ENCODE results near the gene ZNF438.

- TF ChIP-seq CTCF (IDR thresholded peaks at IDR 0.05 in 2 of 3, conservative IDR thresholded peaks at IDR 0.05 in 1 of 3; ENCODE audit: control insufficient read depth in 2 of 3, extremely low read depth in 1 of 3, insufficient read depth in 1 of 3, low read depth in 3 of 3, low read length in 3 of 3): no peak
- no peak for TF ChIP-seq ZBTB33 (IDR thresholded peaks at IDR 0.05)
- no peak for TF ChIP-seq REST (IDR thresholded peaks at IDR 0.05; ENCODE audit: low read depth, low read length)
- no peak for TF ChIP-seq SMC3 (IDR thresholded peaks at IDR 0.05; ENCODE audit: borderline replicate concordance, low read length)
These were observed 18.3 kb downstream of the ZNF438 start for GRCh38 chr10:31013331-31013730.
